Measurements from ENCODE around the gene TSEN15. TPM values are rescaled to one million over a fixed set of nuclear protein-coding genes. Genes with fewer than 3 reads are reported as not detected.
A peak's percentile ranks its signal among the peaks of the same experiment; 100 is the strongest.

Gene TSEN15
- total and polyA plus RNA-seq, 9 of the 15 experiments (the other 6 are each of a cell fraction or from before 2014, with no cell fraction given): 25.6 to 121 (median 91.3) TPM

- TF ChIP-seq CREB1 (IDR thresholded peaks at IDR 0.05): peak; percentile 36; the same call in 1 of the 2 replicates
- no peak for TF ChIP-seq CREB1 (CRISPR knock-in tag; IDR thresholded peaks at IDR 0.05)
- no peak for TF ChIP-seq USF2 (CRISPR knock-in tag; IDR thresholded peaks at IDR 0.05)
- TF ChIP-seq ZMIZ1 (IDR thresholded peaks at IDR 0.05; ENCODE audit: low read depth in 2 of 2, low read length in 2 of 2): peak in 1 of 2 experiments; percentile 68; a peak in 1 of 4 replicates
- no peak for TF ChIP-seq CC2D1A (IDR thresholded peaks at IDR 0.05)
- peak; percentile 99 for TF ChIP-seq TAF1 (IDR thresholded peaks at IDR 0.05; ENCODE audit: control insufficient read depth, extremely low read depth, insufficient read depth, low read length, severe bottlenecking)
- TF ChIP-seq, protein P1, sequence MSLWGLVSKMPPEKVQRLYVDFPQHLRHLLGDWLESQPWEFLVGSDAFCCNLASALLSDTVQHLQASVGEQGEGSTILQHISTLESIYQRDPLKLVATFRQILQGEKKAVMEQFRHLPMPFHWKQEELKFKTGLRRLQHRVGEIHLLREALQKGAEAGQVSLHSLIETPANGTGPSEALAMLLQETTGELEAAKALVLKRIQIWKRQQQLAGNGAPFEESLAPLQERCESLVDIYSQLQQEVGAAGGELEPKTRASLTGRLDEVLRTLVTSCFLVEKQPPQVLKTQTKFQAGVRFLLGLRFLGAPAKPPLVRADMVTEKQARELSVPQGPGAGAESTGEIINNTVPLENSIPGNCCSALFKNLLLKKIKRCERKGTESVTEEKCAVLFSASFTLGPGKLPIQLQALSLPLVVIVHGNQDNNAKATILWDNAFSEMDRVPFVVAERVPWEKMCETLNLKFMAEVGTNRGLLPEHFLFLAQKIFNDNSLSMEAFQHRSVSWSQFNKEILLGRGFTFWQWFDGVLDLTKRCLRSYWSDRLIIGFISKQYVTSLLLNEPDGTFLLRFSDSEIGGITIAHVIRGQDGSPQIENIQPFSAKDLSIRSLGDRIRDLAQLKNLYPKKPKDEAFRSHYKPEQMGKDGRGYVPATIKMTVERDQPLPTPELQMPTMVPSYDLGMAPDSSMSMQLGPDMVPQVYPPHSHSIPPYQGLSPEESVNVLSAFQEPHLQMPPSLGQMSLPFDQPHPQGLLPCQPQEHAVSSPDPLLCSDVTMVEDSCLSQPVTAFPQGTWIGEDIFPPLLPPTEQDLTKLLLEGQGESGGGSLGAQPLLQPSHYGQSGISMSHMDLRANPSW (CRISPR knock-in tag; IDR thresholded peaks at IDR 0.05): no peak; the same call in 1 of the 2 replicates
- peak; percentile 97 for TF ChIP-seq EP400 (IDR thresholded peaks at IDR 0.05)
- no peak; the same call in 1 of the 2 replicates for TF ChIP-seq CBFB (CRISPR knock-in tag; IDR thresholded peaks at IDR 0.05)
- TF ChIP-seq ZNF76 (CRISPR knock-in tag; IDR thresholded peaks at IDR 0.05; ENCODE audit: borderline replicate concordance): peak; percentile 37; the same call in 1 of the 2 replicates
- peak; percentile 43 for TF ChIP-seq SMAD1 (IDR thresholded peaks at IDR 0.05; ENCODE audit: low read depth, low read length, partially characterized antibody)
- peak; percentile 81 for TF ChIP-seq C11orf30 (IDR thresholded peaks at IDR 0.05; ENCODE audit: low read depth)
- no peak for TF ChIP-seq ARNT (IDR thresholded peaks at IDR 0.05)
- TF ChIP-seq, protein P2, sequence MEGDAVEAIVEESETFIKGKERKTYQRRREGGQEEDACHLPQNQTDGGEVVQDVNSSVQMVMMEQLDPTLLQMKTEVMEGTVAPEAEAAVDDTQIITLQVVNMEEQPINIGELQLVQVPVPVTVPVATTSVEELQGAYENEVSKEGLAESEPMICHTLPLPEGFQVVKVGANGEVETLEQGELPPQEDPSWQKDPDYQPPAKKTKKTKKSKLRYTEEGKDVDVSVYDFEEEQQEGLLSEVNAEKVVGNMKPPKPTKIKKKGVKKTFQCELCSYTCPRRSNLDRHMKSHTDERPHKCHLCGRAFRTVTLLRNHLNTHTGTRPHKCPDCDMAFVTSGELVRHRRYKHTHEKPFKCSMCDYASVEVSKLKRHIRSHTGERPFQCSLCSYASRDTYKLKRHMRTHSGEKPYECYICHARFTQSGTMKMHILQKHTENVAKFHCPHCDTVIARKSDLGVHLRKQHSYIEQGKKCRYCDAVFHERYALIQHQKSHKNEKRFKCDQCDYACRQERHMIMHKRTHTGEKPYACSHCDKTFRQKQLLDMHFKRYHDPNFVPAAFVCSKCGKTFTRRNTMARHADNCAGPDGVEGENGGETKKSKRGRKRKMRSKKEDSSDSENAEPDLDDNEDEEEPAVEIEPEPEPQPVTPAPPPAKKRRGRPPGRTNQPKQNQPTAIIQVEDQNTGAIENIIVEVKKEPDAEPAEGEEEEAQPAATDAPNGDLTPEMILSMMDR (IDR thresholded peaks at IDR 0.05 in 2 of 3, conservative IDR thresholded peaks at IDR 0.05 in 1 of 3; ENCODE audit: insufficient read depth in 2 of 3, low read depth in 1 of 3, low read length in 3 of 3): 0 out of 6 replicates have a peak, but pooled peaks of 1 of the 3 experiments have one; percentile 1
- peak; percentile 89 for TF ChIP-seq ATF7 (IDR thresholded peaks at IDR 0.05)
- TF ChIP-seq, protein P3, sequence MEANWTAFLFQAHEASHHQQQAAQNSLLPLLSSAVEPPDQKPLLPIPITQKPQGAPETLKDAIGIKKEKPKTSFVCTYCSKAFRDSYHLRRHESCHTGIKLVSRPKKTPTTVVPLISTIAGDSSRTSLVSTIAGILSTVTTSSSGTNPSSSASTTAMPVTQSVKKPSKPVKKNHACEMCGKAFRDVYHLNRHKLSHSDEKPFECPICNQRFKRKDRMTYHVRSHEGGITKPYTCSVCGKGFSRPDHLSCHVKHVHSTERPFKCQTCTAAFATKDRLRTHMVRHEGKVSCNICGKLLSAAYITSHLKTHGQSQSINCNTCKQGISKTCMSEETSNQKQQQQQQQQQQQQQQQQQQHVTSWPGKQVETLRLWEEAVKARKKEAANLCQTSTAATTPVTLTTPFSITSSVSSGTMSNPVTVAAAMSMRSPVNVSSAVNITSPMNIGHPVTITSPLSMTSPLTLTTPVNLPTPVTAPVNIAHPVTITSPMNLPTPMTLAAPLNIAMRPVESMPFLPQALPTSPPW (CRISPR knock-in tag; IDR thresholded peaks at IDR 0.05): peak; percentile 70
- no peak for TF ChIP-seq ZNF347 (CRISPR knock-in tag; IDR thresholded peaks at IDR 0.05; ENCODE audit: low read depth)
These were observed at the start of gene TSEN15 (continued) for GRCh38 chr1:184051485-184052193.

Data from K562 (cell line).